Left lung (tissue), 10 donors: ENCODE data around the gene GFI1B. TPM values are rescaled to one million over a fixed set of nuclear protein-coding genes. Genes with fewer than 3 reads are reported as not detected.

Source experiments
- ATAC-seq: fragments of 200-7000 bp; cut with Tn5 transposase; one replicate; pipeline ENCODE4 v1.9.1; 2020; ENCODE audit warnings: moderate library complexity
- DNase-seq, 4 donors: peaks; one replicate each; pipeline ENCODE4 v3.0.0-alpha.2; 2013 to 2020
- H3K27ac ChIP-seq, 2 donors: fragments of 200-600 bp; sonication (generic) in 1 of 2; one replicate each; pipeline versions ENCODE4 v1.5.0 to v1.8.0; 2020 to 2021
- H3K27me3 ChIP-seq, 2 donors: fragments of 200-600 bp; sonication (generic) in 1 of 2; one replicate each; pipeline versions ENCODE4 v1.5.0 to v1.8.0; 2020 to 2021
- H3K36me3 ChIP-seq, 2 donors: fragments of 200-600 bp; sonication (generic) in 1 of 2; one replicate each; pipeline versions ENCODE4 v1.5.0 to v1.8.0; 2020 to 2021
- H3K4me1 ChIP-seq, 2 donors: fragments of 200-600 bp; one replicate each; pipeline ENCODE4 v1.8.0; 2021
- H3K4me3 ChIP-seq, 2 donors: fragments of 200-600 bp; sonication (generic) in 1 of 2; one replicate each; pipeline versions ENCODE4 v1.5.0 to v1.8.0; 2020 to 2021; ENCODE audit warnings: mild to moderate bottlenecking in 1 of 2
- H3K9me3 ChIP-seq, 2 donors: fragments of 200-600 bp; sonication (generic) in 1 of 2; one replicate each; pipeline versions ENCODE4 v1.5.0 to v1.8.0; 2020 to 2021
- intact Hi-C, 2 donors: fragments of 100-400 bp; cut with DNase I; formaldehyde crosslinking; loops; one replicate each; pipeline versions ENCODE4 v1.11.2 to v1.14.2; 2022
- polyA plus RNA-seq, 6 donors: library from polyadenylated mRNA; unstranded; fragments of 120-200 nt; gene quantifications; one replicate each; pipeline ENCODE4 v1.2.1, GENCODE V29; 2013; ENCODE audit not compliant: insufficient read length in 6 of 6
- total RNA-seq, 2 donors: library from RNA; stranded (reverse); fragmentation: NEBNext Ultra II Directional; extraction: Animal tissue kit (Norgen Biotek cat#: 25700); gene quantifications; one replicate each; pipeline ENCODE4 v1.2.1, GENCODE V29; 2021
- TF ChIP-seq, protein P1 (sequence below), 2 donors: fragments of 200-600 bp; sonication (generic) in 1 of 2; IDR thresholded peaks; one replicate each; pipeline versions ENCODE4 v1.5.0 to v1.8.0; 2021; ENCODE audit warnings: antibody characterized with exemption in 2 of 2
- donor health status: DM: no; HTN: yes; CAD: no.
- donor health status: DM: no; HTN: no; CAD: no.

Gene GFI1B
- total and polyA plus RNA-seq, 8 donors = 0.18 to 1.4 (median 1.2) TPM

DNA sequence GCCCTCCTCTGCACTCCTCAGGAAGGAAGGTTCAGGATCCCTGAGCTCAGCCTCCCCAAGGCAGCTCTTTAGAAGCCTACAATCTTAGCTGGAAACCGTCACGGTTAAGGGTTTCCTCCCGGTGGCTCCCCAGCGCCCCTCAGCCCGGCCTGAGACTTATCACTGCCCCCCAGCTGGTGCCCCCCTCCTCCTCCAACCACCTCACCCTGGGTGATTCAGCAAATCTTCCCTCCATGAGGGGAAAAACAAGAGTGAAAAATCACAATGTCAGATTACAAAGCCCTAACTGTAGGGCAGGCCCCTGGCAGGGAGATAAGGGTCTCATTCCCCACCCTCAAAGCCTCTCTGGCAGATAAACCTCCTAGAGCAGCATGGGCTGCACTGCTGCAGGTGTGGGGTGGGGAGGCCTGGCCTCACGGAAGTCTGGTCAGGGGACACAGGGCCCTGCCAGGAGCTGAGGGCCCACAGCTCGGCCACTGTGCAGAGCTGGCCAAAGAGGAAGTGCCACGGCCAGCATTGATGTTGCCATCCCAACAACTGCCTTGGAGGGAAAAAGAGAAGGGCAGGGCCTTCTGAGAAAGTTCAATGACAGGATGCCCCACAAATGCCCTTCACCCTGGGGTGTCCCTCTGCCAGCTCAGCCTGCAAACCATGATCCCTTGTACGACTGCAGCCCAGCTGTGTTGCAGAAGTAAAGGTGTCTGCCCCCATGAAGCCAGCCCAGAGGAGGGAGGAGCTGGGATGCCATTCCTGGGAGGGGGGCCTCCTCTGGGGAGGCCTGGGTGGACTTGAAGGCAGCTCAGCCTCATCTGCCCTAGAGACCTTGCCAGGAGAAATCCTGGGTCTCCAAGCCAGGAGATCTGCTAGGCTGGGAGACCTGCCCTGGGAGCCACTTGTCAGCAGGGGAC is 25.9 kb downstream of the GFI1B start:
- ATAC-seq = peak; percentile 30

DNA sequence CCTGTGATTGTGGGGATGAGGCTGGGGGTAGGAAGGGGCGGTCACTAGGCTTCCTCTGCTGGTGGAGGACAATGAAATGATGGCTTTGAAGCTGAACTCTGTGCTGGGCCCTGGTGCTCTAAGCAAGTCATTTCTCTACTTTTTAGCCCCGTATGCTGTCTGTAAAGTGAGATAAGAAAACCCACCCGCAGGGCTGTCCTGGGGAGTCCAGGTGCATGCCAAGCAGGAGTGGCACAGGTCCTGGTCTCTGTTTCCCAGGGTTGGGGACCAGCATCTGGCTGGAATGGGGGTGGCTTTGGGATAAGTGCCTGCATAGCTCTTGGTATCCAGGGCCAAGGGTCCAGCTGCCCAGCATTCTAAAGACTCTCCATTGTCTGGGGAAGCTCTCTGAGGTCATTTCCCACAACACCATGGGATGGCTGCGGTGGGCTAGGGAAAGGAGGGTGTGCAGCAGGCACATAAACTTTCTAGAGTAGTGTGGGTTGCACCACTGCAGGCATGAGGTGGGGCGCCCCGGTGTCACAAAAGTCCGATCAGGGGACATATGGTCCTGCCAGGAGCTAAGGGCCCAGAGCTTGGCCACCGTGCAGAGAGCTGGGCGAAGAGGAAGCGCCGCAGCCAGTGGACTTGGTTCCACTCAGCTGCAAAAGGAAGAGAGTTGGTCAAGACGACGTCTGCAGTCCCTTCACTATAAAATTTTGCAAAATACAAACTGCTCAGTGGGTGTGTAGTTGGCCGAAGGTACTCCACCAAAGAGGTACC is 26.7 kb downstream of the GFI1B start:
- Histone ChIP-seq H3K9me3 (no peaks in the 10 kb centered on the region), H3K36me3 (no peaks in the 10 kb centered on the region), H3K27me3 (peaks cover 3 to 71% of the 10 kb centered on the region in 2 donors), H3K4me3 (no peak overlapping the region), H3K27ac (no peak overlapping the region), H3K4me1 (peaks cover 0 to 4% of the 10 kb centered on the region in 2 donors)
- TF ChIP-seq, protein P1, sequence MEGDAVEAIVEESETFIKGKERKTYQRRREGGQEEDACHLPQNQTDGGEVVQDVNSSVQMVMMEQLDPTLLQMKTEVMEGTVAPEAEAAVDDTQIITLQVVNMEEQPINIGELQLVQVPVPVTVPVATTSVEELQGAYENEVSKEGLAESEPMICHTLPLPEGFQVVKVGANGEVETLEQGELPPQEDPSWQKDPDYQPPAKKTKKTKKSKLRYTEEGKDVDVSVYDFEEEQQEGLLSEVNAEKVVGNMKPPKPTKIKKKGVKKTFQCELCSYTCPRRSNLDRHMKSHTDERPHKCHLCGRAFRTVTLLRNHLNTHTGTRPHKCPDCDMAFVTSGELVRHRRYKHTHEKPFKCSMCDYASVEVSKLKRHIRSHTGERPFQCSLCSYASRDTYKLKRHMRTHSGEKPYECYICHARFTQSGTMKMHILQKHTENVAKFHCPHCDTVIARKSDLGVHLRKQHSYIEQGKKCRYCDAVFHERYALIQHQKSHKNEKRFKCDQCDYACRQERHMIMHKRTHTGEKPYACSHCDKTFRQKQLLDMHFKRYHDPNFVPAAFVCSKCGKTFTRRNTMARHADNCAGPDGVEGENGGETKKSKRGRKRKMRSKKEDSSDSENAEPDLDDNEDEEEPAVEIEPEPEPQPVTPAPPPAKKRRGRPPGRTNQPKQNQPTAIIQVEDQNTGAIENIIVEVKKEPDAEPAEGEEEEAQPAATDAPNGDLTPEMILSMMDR (IDR thresholded peaks at IDR 0.05) = no peak
- no peak for ATAC-seq
- intact Hi-C loops = no loop called here
- DNase-seq = peak in 1 of 4 donors; percentile 12

More for the DNA sequence above, 25.9 kb downstream of the GFI1B start:
- peak in 1 of 4 donors; percentile 28 for DNase-seq
- Histone ChIP-seq H3K4me3 (no peak overlapping the region), H3K27me3 (peaks cover 3 to 73% of the 10 kb centered on the region in 2 donors), H3K36me3 (no peaks in the 10 kb centered on the region), H3K27ac (no peak overlapping the region), H3K4me1 (peaks cover 0 to 4% of the 10 kb centered on the region in 2 donors), H3K9me3 (no peaks in the 10 kb centered on the region)
- TF ChIP-seq, protein P1 (IDR thresholded peaks at IDR 0.05) = no peak
- intact Hi-C loops = no loop called here

DNA sequence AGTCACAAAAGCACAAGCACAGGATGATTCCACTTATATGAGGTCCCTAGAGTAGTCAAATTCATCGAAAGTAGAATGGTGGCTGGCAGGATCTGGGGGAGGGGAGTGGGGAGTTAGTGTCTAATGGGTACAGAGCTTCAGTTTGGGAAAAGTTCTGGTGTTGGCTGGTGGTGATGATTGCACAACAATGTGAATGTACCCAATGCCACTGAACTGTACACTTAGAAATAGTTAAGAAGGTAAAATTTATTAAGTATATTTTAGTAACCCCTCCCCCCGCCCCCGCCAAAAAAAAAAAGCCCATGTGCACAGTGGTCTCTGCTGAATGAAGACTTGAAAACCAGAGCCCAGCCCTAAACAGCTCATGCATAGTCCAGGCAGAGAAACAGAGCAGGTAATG is 27.5 kb downstream of the GFI1B start:
- Histone ChIP-seq H3K4me1 (peaks cover 0 to 4% of the 10 kb centered on the region in 2 donors), H3K9me3 (peaks cover 3 to 4% of the 10 kb centered on the region in 2 donors), H3K27me3 (peaks cover 3 to 64% of the 10 kb centered on the region in 2 donors), H3K4me3 (no peak overlapping the region), H3K36me3 (no peaks in the 10 kb centered on the region), H3K27ac (no peak overlapping the region)
- ATAC-seq = no peak
- no peak for DNase-seq
- intact Hi-C loops = no loop called here
- TF ChIP-seq, protein P1 (IDR thresholded peaks at IDR 0.05) = no peak

DNA sequence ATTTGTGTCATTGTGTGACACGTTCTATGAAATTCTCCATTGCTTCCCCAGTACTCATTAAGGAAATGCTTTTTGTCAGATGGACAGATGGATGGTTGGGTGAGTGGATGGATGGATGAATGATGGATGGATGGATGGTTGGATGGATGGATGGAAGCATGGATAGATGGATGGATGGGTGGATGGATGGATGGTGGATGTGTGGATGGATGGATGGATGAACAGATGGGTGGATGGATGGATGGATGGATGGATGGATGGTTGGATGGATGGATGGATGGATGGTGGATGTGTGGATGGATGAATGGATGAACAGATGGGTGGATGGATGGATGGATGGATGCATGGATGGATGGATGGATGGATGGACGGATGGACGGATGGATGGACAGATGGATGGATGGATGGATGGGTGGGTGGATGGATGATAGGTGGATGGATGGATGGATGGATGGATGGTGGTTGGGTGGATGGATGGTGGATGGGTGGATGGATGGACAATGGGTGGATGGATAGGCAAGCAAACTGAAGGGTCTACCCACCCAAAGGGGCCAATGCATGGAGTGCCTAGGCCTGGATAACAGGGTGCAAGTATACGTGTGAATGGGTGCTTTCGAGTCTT is 28.3 kb downstream of the GFI1B start:
- Histone ChIP-seq H3K36me3 (no peaks in the 10 kb centered on the region), H3K4me1 (peaks cover 0 to 4% of the 10 kb centered on the region in 2 donors), H3K27ac (no peak overlapping the region), H3K9me3 (peaks cover 3 to 4% of the 10 kb centered on the region in 2 donors), H3K27me3 (peaks cover 3 to 56% of the 10 kb centered on the region in 2 donors), H3K4me3 (no peak overlapping the region)
- intact Hi-C loops = no loop called here
- TF ChIP-seq, protein P1 (IDR thresholded peaks at IDR 0.05) = no peak
- DNase-seq (no peak), ATAC-seq (no peak)
